H9 (cell line): ENCODE results near the gene GH2. TPM values are rescaled to one million over a fixed set of nuclear protein-coding genes. Genes with fewer than 3 reads are reported as not detected.

ENCODE experiments used
- DNase-seq: peaks from one replicate; pipeline ENCODE4 v3.0.0-alpha.2; 2017
- H2AFZ ChIP-seq: one replicate; pipeline ENCODE4 v1.6.1; 2013; ENCODE audit warnings: mild to moderate bottlenecking, low read length, control low read depth, moderate library complexity
- H2AK5ac ChIP-seq: 2 replicates; pipeline ENCODE4 v1.6.1; 2013; ENCODE audit warnings: low read length, control low read depth, mixed read lengths; ENCODE audit not compliant: insufficient read length
- H2BK120ac ChIP-seq: one replicate; pipeline ENCODE4 v1.6.1; 2013; ENCODE audit warnings: low read depth, mild to moderate bottlenecking, low read length, control low read depth, inconsistent platforms; ENCODE audit not compliant: poor library complexity, severe bottlenecking
- H2BK12ac ChIP-seq: 2 replicates; pipeline ENCODE4 v1.6.1; 2013; ENCODE audit warnings: low read length, control low read depth, mixed read lengths, low read depth; ENCODE audit not compliant: insufficient read length
- H2BK15ac ChIP-seq: 2 replicates; pipeline ENCODE4 v1.6.1; 2013; ENCODE audit warnings: low read depth, low read length, control low read depth
- H2BK20ac ChIP-seq: one replicate; pipeline ENCODE4 v1.6.1; 2013; ENCODE audit warnings: low read depth, mild to moderate bottlenecking, low read length, control low read depth, inconsistent platforms; ENCODE audit not compliant: poor library complexity, severe bottlenecking
- H2BK5ac ChIP-seq: 2 replicates; pipeline ENCODE4 v1.6.1; 2013; ENCODE audit warnings: low read length, control low read depth, mixed read lengths; ENCODE audit not compliant: insufficient read length
- H3K14ac ChIP-seq: 2 replicates; pipeline ENCODE4 v1.6.1; 2013; ENCODE audit warnings: low read length, control low read depth; ENCODE audit not compliant: insufficient read depth
- H3K18ac ChIP-seq: 2 replicates; pipeline ENCODE4 v1.6.1; 2013; ENCODE audit warnings: low read depth, mild to moderate bottlenecking, mixed read lengths, low read length, control low read depth; ENCODE audit not compliant: insufficient read length
- H3K23ac ChIP-seq: 2 replicates; pipeline ENCODE4 v1.6.1; 2013; ENCODE audit warnings: low read length, control low read depth, mixed read lengths, low read depth; ENCODE audit not compliant: insufficient read length
- H3K23me2 ChIP-seq: 2 replicates; pipeline ENCODE4 v1.6.1; 2013; ENCODE audit warnings: low read depth, mild to moderate bottlenecking, mixed read lengths, low read length, control low read depth; ENCODE audit not compliant: insufficient read length, poor library complexity, severe bottlenecking
- H3K27ac ChIP-seq: 2 replicates; pipeline ENCODE4 v1.5.1; 2013; ENCODE audit warnings: low read length, control low read depth, mixed read lengths, low read depth; ENCODE audit not compliant: insufficient read length
- H3K27me3 ChIP-seq: 2 replicates; pipeline ENCODE4 v1.6.1; 2013; ENCODE audit warnings: low read length, control low read depth, inconsistent platforms; ENCODE audit not compliant: insufficient read depth
- H3K4ac ChIP-seq: 2 replicates; pipeline ENCODE4 v1.6.1; 2013; ENCODE audit warnings: low read depth, mild to moderate bottlenecking, control low read depth, inconsistent platforms, low read length, moderate library complexity
- H3K4me1 ChIP-seq: 2 replicates; pipeline ENCODE4 v1.6.1; 2013; ENCODE audit warnings: low read length, control low read depth, inconsistent platforms; ENCODE audit not compliant: insufficient read depth
- H3K4me2 ChIP-seq: 2 replicates; pipeline ENCODE4 v1.6.1; 2013; ENCODE audit warnings: low read length, control low read depth, mixed read lengths; ENCODE audit not compliant: insufficient read length, insufficient read depth
- H3K56ac ChIP-seq: 2 replicates; pipeline ENCODE4 v1.6.1; 2013; ENCODE audit warnings: low read depth, mild to moderate bottlenecking, mixed read lengths, low read length, control low read depth; ENCODE audit not compliant: insufficient read length
- H3K79me1 ChIP-seq: 2 replicates; pipeline ENCODE4 v1.6.1; 2013; ENCODE audit warnings: low read depth, mild to moderate bottlenecking, moderate library complexity, low read length, control low read depth, inconsistent platforms; ENCODE audit not compliant: insufficient read depth, poor library complexity, severe bottlenecking
- H3K79me2 ChIP-seq: 2 replicates; pipeline ENCODE4 v1.6.1; 2013; ENCODE audit warnings: low read length, control low read depth, inconsistent platforms; ENCODE audit not compliant: insufficient read depth
- H3K9ac ChIP-seq: 2 replicates; pipeline ENCODE4 v1.6.1; 2013; ENCODE audit warnings: low read length, control low read depth, mixed read lengths; ENCODE audit not compliant: insufficient read length; ENCODE audit errors: extremely low read depth
- H3K9me3 ChIP-seq: one replicate; pipeline ENCODE4 v1.6.1; 2013; ENCODE audit warnings: low read depth, low read length, inconsistent platforms; ENCODE audit not compliant: control insufficient read depth
- H3T11ph ChIP-seq: one replicate; pipeline ENCODE4 v1.6.1; 2013; ENCODE audit warnings: mild to moderate bottlenecking, low read length, control low read depth, inconsistent platforms
- H4K20me1 ChIP-seq: one replicate; pipeline ENCODE4 v1.6.1; 2013; ENCODE audit not compliant: control insufficient read depth, insufficient read length, insufficient read depth
- H4K5ac ChIP-seq: 2 replicates; pipeline ENCODE4 v1.6.1; 2013; ENCODE audit warnings: low read depth, mild to moderate bottlenecking, mixed read lengths, low read length, control low read depth; ENCODE audit not compliant: insufficient read length
- H4K8ac ChIP-seq: replicated peaks from 2 replicates; pipeline ENCODE4 v1.6.1; 2013; ENCODE audit warnings: low read length, control low read depth, mixed read lengths, low read depth; ENCODE audit not compliant: insufficient read length
- H4K91ac ChIP-seq: 2 replicates; pipeline ENCODE4 v1.6.1; 2013; ENCODE audit warnings: low read depth, mild to moderate bottlenecking, moderate library complexity, mixed read lengths, low read length, control low read depth; ENCODE audit not compliant: insufficient read length
- H3K27ac Mint-ChIP-seq, 3 experiments: 2 replicates in 2 of 3; 3 replicates in 1 of 3; pipeline ENCODE4 v1.8.0; 2020 to 2021; ENCODE audit warnings: mixed read lengths in 3 of 3, mild to moderate bottlenecking in 1 of 3, moderate library complexity in 1 of 3
- H3K27me3 Mint-ChIP-seq: 2 replicates; pipeline ENCODE4 v1.8.0; 2021; ENCODE audit warnings: low read depth, mild to moderate bottlenecking, moderate library complexity, mixed read lengths
- H3K36me3 Mint-ChIP-seq, 3 experiments: 2 replicates in 2 of 3; 3 replicates in 1 of 3; pipeline ENCODE4 v1.8.0; 2020 to 2021; ENCODE audit warnings: low read depth in 3 of 3, mixed read lengths in 3 of 3; ENCODE audit not compliant: insufficient read depth in 1 of 3
- H3K4me1 Mint-ChIP-seq, 2 experiments: 2 replicates each; pipeline ENCODE4 v1.8.0; 2020; ENCODE audit warnings: mixed read lengths in 2 of 2
- H3K4me3 Mint-ChIP-seq, 2 experiments: 2 replicates in 1 of 2; 3 replicates in 1 of 2; pipeline ENCODE4 v1.8.0; 2020 to 2021; ENCODE audit warnings: mild to moderate bottlenecking in 2 of 2, mixed read lengths in 2 of 2, moderate library complexity in 1 of 2
- H3K9me3 Mint-ChIP-seq, 2 experiments: 2 replicates in 1 of 2; 3 replicates in 1 of 2; pipeline ENCODE4 v1.8.0; 2020; ENCODE audit warnings: mild to moderate bottlenecking in 2 of 2, mixed read lengths in 2 of 2, moderate library complexity in 1 of 2
- WGBS: extraction: QIAGEN DNeasy Blood & Tissue Kit; methylation state at CpG from one replicate; pipeline ENCODE4 v1.1.7; 2013; ENCODE audit warnings: missing lambda C conversion rate, low lambda C conversion rate, mixed read lengths; ENCODE audit not compliant: insufficient read length; ENCODE audit errors: extremely low coverage; 5-methylcytosine and 5-hydroxymethylcytosine counted together
- total RNA-seq: library from RNA; stranded (reverse); gene quantifications from 2 replicates; pipeline ENCODE4 v1.2.1, GENCODE V29; 2021
- TF ChIP-seq, protein P1 (sequence below): fragments of 200-600 bp; sonication (generic); conservative IDR thresholded peaks from 3 replicates; pipeline ENCODE4 v1.8.0; 2021; ENCODE audit warnings: antibody characterized with exemption, mild to moderate bottlenecking

The GH2 gene
- total RNA-seq, 1 experiment from 2014 or later = 0.77 TPM

- Histone ChIP-seq H3K56ac (no peak overlapping the region), H3K18ac (no peak overlapping the region), H2BK12ac (no peak overlapping the region), H3K23ac (no peak overlapping the region), H3K27ac (no peak overlapping the region), H4K5ac (no peak overlapping the region), H2BK120ac (no peak overlapping the region), H3K14ac (no peak overlapping the region), H2AK5ac (no peak overlapping the region), H3K9ac (no peak overlapping the region), H3K79me2 (no peaks in the 10 kb centered on the region; the same call in 1 of the 2 replicates), H3K79me1 (peaks cover 3% of the 10 kb centered on the region), H4K91ac (no peak overlapping the region), H3K4me1 (no peaks in the 10 kb centered on the region; the same call in 1 of the 2 replicates), H3K4ac (no peak overlapping the region), H3K4me2 (no peak overlapping the region), H4K20me1 (peaks cover 2% of the 10 kb centered on the region), H3T11ph (no peak overlapping the region), H2BK5ac (no peak overlapping the region), H4K8ac (no peak overlapping the region), H3K9me3 (no peaks in the 10 kb centered on the region), H3K27me3 (no peaks in the 10 kb centered on the region), H2BK15ac (no peak overlapping the region), H2AFZ (no peak overlapping the region), H3K23me2 (no peaks in the 10 kb centered on the region), H2BK20ac (no peak overlapping the region)
- H3K36me3 Mint-ChIP-seq = peaks cover 46 to 67% (median 66%) of the 10 kb centered on the region in 3 experiments
- H3K4me1 Mint-ChIP-seq = peaks cover 12 to 23% of the 10 kb centered on the region in 2 experiments
- H3K27ac Mint-ChIP-seq = peak overlapping the region in 1 of 3 experiments; percentile 56; a peak in 1 of 7 replicates
- no peaks in the 10 kb centered on the region for H3K27me3 Mint-ChIP-seq
- no peak overlapping the region for H3K4me3 Mint-ChIP-seq
- no CpG with 5 or more reads among the region's 9 CpGs for WGBS
- TF ChIP-seq, protein P1, sequence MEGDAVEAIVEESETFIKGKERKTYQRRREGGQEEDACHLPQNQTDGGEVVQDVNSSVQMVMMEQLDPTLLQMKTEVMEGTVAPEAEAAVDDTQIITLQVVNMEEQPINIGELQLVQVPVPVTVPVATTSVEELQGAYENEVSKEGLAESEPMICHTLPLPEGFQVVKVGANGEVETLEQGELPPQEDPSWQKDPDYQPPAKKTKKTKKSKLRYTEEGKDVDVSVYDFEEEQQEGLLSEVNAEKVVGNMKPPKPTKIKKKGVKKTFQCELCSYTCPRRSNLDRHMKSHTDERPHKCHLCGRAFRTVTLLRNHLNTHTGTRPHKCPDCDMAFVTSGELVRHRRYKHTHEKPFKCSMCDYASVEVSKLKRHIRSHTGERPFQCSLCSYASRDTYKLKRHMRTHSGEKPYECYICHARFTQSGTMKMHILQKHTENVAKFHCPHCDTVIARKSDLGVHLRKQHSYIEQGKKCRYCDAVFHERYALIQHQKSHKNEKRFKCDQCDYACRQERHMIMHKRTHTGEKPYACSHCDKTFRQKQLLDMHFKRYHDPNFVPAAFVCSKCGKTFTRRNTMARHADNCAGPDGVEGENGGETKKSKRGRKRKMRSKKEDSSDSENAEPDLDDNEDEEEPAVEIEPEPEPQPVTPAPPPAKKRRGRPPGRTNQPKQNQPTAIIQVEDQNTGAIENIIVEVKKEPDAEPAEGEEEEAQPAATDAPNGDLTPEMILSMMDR = no peak
- H3K9me3 Mint-ChIP-seq = no peaks in the 10 kb centered on the region
- DNase-seq = no peak
These were observed 46.5 kb downstream of the GH2 start for GRCh38 chr17:63835167-63835720.
